NCI-H2107 treated with DMSO at 0.1 percent for 48 hours (cell line): ENCODE measurements around the gene ANO3.
"Not testable (repeated sequence)": the region's sequence is repeated elsewhere in the genome, so short reads cannot be mapped to it uniquely, and the experiment has no call there.

Source experiments
- DNase-seq: peaks from one replicate; lab custom pipeline; 2025; ENCODE audit not compliant: unreplicated experiment; lab: John Stamatoyannopoulos, UW

Gene ANO3

GRCh38 chr11:26618441-26618840 is 286.5 kb downstream of the ANO3 start:
- DNase-seq = no peak

GRCh38 chr11:26620282-26621045 is 288.5 kb downstream of the ANO3 start:
- DNase-seq = no peak

DNA sequence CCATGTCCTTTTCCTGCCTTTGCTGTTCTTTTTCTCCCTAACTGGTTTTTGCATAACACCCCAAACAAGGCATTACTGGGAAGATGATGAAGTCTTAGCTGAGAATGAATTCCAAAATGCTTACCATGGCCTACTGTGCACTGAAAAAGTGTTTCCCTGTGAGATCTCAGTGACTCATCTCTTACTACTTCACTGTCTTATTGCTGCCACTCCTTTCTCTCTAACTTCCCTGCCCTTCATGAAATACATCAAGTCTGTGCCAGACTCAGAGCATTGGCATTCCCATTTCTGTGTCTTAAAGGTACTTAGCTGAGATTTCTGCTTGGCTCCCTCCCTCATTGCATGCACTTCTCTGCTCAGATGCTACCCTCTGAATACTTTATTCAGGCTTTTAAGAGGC is 289.2 kb downstream of the ANO3 start:
- no peak for DNase-seq

DNA sequence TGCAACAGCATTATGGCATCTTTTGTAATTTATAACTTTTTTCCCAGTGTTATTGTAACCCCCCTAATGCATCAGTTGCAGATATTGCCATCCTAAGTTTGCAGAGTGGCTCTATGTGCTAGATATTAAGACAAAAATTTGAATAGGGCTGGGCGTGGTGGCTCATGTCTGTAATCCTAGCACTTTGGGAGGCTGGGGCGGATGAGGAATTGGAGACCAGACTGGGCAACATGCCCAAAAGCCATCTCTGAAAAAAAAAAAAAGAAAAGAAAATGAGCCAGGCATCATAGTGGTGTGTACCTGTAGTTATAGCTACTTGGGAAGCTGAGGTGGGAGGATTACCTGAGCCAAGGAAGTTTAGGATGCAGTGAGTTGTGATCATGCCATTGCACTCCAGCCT is 290.3 kb downstream of the ANO3 start:
- no peak for DNase-seq

DNA sequence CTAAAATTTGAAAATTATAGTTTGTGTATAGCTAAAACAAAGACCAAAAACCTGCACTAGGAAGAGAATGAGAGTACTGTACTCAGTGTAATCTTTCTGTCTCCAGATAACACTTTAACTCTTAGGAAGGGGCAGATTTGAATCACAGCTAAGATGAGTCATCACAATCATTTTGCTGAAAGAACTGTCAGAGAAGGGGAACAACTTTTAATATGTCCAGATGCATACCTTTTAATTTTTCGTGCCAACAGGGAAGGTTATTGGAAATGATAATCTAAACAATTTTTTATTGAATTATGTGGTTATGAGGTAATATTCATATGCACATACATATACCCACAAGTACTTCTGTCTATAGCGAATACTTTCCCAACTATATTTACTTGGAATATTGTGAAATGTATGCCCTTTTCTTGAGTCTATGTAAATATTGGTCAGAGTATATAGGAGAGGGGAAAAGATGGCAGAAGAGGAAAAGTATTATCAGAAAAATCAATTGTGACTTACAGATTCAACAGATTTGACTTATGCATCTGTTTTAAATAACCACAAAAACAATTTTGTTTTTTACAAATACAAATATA is 291.2 kb downstream of the ANO3 start:
- no peak for DNase-seq

DNA sequence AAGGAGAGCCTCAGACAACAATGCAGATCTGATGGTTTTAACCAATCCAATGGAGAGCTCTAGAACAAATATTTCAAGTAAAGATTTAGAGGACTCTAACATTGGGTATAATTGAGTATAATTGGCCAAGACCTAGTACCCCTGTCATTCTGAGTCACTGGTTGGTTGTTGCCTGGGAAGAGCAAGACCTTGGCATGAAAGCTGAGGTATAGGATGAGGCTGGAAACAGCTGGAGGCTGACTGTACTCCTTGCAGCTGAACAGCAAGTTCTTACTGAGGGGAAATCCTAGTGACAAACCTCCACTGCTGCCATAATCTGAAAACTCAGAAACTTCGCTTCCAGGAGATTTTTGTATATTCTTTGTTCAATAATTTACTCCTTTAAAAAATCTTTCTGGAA is 294.4 kb downstream of the ANO3 start:
- DNase-seq = no peak

DNA sequence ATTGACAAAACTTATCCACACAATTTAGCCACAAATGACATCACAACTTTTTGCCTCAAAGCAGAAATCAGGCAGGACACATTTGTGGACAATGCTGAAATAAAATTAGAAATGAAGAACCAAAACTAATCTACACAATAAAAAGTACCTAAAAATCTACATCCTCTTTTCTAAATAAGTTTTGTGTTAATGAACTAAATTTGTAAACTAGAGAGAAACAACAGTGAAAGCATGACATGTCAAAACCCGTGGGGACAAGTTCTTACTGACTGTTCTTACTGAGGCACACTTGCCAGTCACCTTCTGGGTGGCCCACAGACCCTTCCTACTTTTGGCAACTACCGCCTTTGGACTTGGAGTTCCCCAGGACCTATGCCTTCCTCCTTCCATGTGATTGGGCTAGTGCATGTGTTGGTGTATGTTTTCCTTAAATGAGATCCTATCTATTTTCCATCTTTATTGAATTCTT is 300.8 kb downstream of the ANO3 start:
- no peak for DNase-seq

- DNase-seq = not testable (repeated sequence)
These were observed 311.4 kb downstream of the ANO3 start for GRCh38 chr11:26643314-26643713.

DNA sequence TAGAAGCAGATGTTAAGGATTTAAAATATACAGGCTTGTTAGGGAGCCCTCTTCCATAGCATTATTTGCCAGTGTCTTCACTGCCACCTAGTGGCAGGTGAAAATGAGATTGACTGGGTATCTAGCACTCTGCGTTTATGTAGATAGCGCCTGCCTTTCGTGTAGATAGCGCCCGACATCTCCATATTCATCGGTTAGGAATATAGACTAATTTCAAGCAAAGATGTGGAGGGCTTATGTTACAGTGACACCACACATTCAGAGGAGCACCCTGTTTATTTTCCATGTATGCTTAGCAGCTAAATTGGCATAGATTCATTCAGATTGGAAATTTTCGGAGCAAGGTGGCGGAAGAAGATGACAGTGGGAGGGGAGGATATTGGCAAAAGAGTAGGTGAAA is 318.0 kb downstream of the ANO3 start:
- peak; percentile 39 for DNase-seq

DNA sequence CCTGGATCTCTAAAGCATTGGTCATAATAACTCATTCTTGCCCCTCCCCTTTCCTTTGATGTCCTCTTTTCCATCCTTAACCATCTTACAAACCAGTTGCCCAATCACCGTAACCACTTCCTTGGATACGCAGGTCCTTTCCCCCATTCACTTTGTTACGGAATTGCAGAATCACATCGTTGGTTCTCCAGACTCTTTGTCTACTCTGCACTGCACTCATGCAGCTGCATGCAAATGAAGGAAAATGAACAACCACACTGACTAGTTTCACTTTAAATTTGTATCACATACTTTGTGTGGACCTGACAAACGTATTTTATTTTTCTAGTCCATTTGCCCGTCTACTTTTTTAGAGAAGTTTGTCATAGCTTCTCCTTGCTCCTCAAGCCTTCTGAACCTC is 320.0 kb downstream of the ANO3 start:
- no peak for DNase-seq

DNA sequence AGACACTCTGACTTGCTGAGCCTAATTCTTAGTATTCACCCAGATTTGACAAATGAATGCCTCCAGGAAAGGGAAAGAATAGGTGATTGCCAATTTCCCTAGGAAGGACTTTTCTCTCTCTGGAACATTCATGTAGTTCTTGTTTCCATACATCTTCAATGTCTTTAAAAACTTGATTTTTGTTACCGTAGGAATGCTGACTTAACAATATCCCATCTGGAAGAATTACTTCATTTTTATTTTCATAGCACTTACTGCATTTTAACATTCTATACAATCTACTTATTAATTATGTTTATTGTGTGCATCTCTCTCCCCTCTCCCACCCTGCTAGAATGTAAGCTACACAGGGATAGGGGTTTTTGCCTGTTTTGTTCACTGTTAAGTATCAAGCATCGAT is 323.4 kb downstream of the ANO3 start:
- no peak for DNase-seq

DNA sequence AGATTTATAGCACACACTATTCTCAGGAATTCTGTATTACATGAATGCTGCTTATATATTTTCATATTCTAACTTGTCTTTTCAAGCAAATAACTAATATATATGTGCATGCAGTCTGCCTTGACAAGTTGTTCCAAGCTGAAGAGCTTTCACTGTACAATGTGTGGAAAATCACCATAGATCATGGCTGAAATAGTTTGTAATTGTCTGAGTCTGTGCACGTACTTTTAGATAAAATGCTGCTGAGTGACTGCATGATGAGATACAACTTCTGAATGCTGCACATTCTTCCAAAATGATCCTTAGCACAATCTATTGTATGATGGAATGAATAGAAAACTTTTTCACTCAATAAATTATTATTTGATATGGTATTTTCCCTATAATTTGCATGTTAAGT is 331.0 kb downstream of the ANO3 start:
- DNase-seq = no peak

DNA sequence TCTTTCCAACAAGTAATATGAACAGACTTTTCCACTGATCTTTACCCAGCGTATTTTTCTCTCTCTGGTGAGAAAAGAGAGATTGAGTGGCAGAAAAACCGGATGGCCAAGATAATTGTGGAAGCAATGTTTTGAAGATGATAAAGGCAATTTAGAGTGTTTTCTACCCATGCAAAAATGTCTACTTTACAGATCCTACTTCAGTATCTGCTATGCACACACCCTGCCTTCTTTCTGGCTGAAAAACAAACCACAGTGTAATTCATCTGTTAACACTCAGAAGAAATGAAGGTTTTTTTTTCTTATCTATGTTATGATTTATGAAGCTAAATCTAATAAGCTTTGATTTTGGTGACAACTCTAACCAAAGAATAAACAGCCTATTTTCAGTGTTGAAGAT is 333.1 kb downstream of the ANO3 start:
- no peak for DNase-seq

DNA sequence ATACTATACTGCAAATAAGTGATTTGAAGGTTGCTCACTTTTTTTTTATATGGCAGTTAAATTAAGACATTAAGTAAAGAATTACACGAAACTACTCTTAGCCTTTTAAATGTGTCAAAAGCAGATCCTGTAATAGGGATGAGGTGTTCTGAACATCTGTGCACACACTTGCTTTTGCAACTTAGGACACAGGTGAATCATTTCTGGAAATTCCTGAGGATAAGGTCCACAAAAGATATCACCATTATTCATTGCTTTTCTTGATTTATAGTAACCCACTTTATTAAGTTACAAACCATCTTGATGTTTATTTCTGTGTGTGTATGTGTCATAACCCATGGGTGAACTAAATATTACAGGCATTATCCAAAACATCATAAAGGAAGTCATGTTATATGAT is 334.0 kb downstream of the ANO3 start:
- DNase-seq = no peak

DNA sequence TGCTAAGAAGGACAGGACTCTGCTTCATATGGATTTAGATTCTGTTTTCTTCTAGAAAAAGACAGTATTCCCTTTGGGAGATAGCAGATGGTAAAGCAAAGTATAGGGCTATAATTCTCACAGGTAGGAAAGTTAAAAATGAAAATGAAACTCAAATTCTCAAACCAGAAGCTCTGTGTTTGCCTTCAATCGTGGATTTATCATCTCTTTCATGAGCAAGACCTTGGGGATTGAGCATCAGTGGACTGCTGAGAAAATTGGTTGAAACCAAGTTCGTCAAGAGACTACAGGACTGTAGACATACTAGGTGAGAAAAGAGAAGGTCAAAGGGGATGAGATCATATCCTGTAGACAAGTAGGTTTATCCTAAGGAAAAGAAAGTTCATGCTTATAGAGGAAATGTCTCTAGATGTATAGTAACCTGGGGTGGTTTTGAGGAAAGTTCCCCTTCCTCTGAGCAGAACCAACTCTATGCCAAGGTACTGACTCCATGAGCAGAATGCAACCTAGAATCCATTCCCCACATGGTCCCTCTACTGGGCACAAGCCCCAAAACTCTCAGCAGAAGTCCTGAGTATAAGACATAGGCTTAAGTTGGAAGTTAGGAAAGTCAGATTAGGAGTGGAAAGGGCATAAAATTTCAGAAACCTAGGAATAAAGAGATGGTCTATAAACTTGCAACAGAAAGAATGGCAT is 343.5 kb downstream of the ANO3 start:
- DNase-seq = no peak

DNA sequence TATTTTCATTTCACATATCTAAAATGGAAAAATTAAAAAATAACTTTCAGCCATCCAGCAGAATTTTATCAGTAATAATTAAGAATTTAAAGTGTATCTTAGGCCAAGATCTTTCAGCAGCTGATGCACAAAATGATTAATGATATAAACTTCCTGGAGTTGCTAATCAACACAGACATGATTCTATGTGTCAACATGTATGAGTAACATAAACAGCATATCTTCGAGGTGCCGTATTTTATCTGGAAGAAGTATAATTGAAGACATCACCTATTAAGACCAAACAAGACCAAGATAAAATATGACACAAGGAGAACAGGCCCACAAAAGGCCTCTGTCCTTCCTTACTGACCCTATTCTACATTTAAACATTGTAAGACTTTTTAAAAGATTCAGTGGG is 344.7 kb downstream of the ANO3 start:
- no peak for DNase-seq

DNA sequence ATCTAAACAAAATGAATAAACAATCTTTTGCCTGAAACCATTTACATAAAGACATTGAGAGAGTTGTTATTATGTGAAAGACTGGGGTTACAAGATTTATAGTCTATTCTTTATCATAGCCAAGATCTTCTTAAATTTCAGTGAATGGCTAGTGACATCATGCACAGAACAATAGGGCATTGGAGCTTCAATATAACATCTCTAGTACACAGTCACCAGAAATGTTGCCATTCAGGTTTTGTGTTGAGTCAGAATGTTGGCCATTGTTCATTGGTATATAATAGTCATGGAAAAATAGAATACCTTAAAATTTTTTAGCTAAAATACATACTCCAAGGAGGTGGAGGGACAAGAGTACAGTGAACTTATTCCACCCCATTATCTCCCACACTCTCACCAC is 345.6 kb downstream of the ANO3 start:
- no peak for DNase-seq

DNA sequence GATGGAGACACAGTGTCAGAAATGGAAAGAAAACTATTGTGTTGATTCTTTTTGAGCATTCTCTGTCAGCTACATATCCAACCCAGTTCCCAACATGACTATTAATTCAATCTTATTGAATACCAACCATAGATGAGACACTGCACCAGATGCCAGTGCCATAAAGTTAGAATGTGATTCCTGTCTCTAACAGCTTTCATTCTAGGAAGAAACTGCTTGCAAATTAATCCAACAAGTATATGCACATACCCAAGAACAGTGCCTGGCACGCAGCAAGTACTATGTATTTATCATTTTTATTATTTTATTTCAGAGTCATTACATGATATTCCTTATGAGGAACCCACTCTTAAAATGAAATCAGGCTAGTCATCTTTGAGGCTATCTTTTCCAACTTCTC is 355.4 kb downstream of the ANO3 start:
- DNase-seq = no peak

DNA sequence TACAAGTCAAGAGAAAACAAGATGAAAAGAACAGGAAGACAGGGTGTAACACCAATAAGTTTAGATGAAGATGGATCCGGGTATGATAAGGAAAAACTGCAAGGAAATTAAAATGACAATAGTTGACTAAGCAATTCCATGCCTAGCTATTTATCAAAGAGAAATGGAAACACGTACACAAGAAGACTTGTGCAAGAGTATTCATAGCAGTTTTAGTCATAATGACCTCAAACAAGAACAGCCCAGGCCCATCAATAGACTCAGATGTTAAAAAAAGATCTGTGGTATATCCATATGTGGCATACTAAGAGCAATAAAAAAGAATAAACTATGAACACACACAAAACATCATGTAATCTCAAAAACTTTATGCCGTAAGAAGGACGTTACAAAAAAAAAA is 356.8 kb downstream of the ANO3 start:
- no peak for DNase-seq

- no peak for DNase-seq
These were observed 364.4 kb downstream of the ANO3 start for GRCh38 chr11:26696330-26696729.

- no peak for DNase-seq
These were observed 366.3 kb downstream of the ANO3 start for GRCh38 chr11:26698224-26698623.

GRCh38 chr11:26700574-26701235 is 368.8 kb downstream of the ANO3 start:
- DNase-seq = no peak
